Progenitor cell of endocrine pancreas (in vitro differentiated cells): Measurements from ENCODE around the gene UPK1B. TPM values are rescaled to one million over a fixed set of nuclear protein-coding genes. Genes with fewer than 3 reads are reported as not detected.

Experiments
- DNase-seq: peaks from one replicate; pipeline ENCODE4 v3.0.0; 2021; ENCODE audit warnings: low spot score; ENCODE audit not compliant: unreplicated experiment
- H3K27ac Mint-ChIP-seq: 2 replicates; pipeline ENCODE4 v1.8.0; 2021; ENCODE audit warnings: mild to moderate bottlenecking, moderate library complexity, mixed read lengths
- H3K27me3 Mint-ChIP-seq: 2 replicates; pipeline ENCODE4 v1.8.0; 2021; ENCODE audit warnings: mixed read lengths
- H3K36me3 Mint-ChIP-seq: 2 replicates; pipeline ENCODE4 v1.8.0; 2022; ENCODE audit warnings: mixed read lengths; ENCODE audit not compliant: insufficient read depth
- H3K4me1 Mint-ChIP-seq: 2 replicates; pipeline ENCODE4 v1.8.0; 2021; ENCODE audit warnings: low read depth, mixed read lengths
- H3K4me3 Mint-ChIP-seq: 2 replicates; pipeline ENCODE4 v1.8.0; 2021; ENCODE audit warnings: low read depth, mild to moderate bottlenecking, moderate library complexity, mixed read lengths
- H3K9me3 Mint-ChIP-seq: 2 replicates; pipeline ENCODE4 v1.8.0; 2021; ENCODE audit warnings: low read depth, mixed read lengths
- CTCF ChIP-seq: fragments of 200-600 bp; sonication (generic); IDR thresholded peaks from one replicate; pipeline ENCODE4 v1.5.0; 2021; ENCODE audit warnings: antibody characterized with exemption, mild to moderate bottlenecking; ENCODE audit not compliant: unreplicated experiment
- total RNA-seq: library from RNA; stranded (reverse); gene quantifications from 2 replicates; pipeline ENCODE4 v1.2.1, GENCODE V29; 2021

Gene UPK1B
- total RNA-seq, 1 donor from 2014 or later: 11.9 TPM

- H3K36me3 Mint-ChIP-seq: peaks cover 6% of the 10 kb centered on the region
- peaks cover 15% of the 10 kb centered on the region for H3K4me1 Mint-ChIP-seq
- H3K4me3 Mint-ChIP-seq: no peak overlapping the region
- no peak for DNase-seq
- TF ChIP-seq CTCF: no peak
- no peaks in the 10 kb centered on the region for H3K27me3 Mint-ChIP-seq
- H3K9me3 Mint-ChIP-seq: peaks cover 14% of the 10 kb centered on the region
- no peak overlapping the region for H3K27ac Mint-ChIP-seq
Measured at GRCh38 chr3:119243712-119244111, 70.3 kb downstream of the UPK1B start.

- H3K9me3 Mint-ChIP-seq: peaks cover 29% of the 10 kb centered on the region
- no peak for TF ChIP-seq CTCF
- H3K4me3 Mint-ChIP-seq: no peak overlapping the region
- H3K27me3 Mint-ChIP-seq: no peaks in the 10 kb centered on the region
- peaks cover 9% of the 10 kb centered on the region for H3K36me3 Mint-ChIP-seq
- DNase-seq: no peak
- H3K4me1 Mint-ChIP-seq: peaks cover 7% of the 10 kb centered on the region
- H3K27ac Mint-ChIP-seq: no peak overlapping the region
Measured at GRCh38 chr3:119245778-119246177, 72.4 kb downstream of the UPK1B start.

Other genes starting within 250 kb of the UPK1B start
- 2.2 and 2.5 TPM in 2 replicates for gene IGSF11, start 138.8 kb upstream of the UPK1B start, total RNA-seq
- gene TEX55, start 27.4 kb upstream of the UPK1B start, total RNA-seq: not detected in 2 replicates
- gene B4GALT4, start 67.3 kb downstream of the UPK1B start, total RNA-seq: 47.9 and 49.0 TPM in 2 replicates
- gene ARHGAP31, start 120.8 kb downstream of the UPK1B start, total RNA-seq: 0.84 and 1.4 TPM in 2 replicates